NT2/D1 (cell line): ENCODE data around the gene SDHAF2.

Experiments used
- DNase-seq: peaks from one replicate; pipeline ENCODE4 v3.0.0-alpha.2; 2011; ENCODE audit warnings: low read depth, low spot score
- H3K27me3 ChIP-seq: 2 replicates; pipeline ENCODE4 v1.6.0; 2011; ENCODE audit warnings: mild to moderate bottlenecking; ENCODE audit not compliant: insufficient read length, insufficient read depth
- H3K36me3 ChIP-seq: 2 replicates; pipeline ENCODE4 v1.6.1; 2011; ENCODE audit warnings: mild to moderate bottlenecking, low read length, mixed read lengths; ENCODE audit not compliant: insufficient read depth, insufficient read length
- H3K4me1 ChIP-seq: 2 replicates; pipeline ENCODE4 v1.5.1; 2011; ENCODE audit not compliant: insufficient read depth, insufficient read length
- H3K4me3 ChIP-seq: 2 replicates; pipeline ENCODE4 v1.5.1; 2011; ENCODE audit warnings: low read depth; ENCODE audit not compliant: insufficient read length
- H3K9ac ChIP-seq: 2 replicates; pipeline ENCODE4 v1.6.0; 2011; ENCODE audit warnings: low read depth; ENCODE audit not compliant: insufficient read length
- H3K9me3 ChIP-seq: 2 replicates; pipeline ENCODE4 v1.5.1; 2011; ENCODE audit warnings: mild to moderate bottlenecking, low read length; ENCODE audit not compliant: insufficient read depth
- SUZ12 ChIP-seq: IDR thresholded peaks from 2 replicates; pipeline ENCODE4 v1.6.1; 2011; ENCODE audit not compliant: insufficient read length, insufficient read depth; ENCODE audit errors: extremely low read depth
- YY1 ChIP-seq: IDR thresholded peaks from 2 replicates; pipeline ENCODE4 v1.6.1; 2011; ENCODE audit not compliant: insufficient read length, insufficient read depth
- ZNF274 ChIP-seq: IDR thresholded peaks from 2 replicates; pipeline ENCODE4 v1.6.1; 2011; ENCODE audit warnings: mild to moderate bottlenecking, low read depth, low read length

Gene SDHAF2

DNA sequence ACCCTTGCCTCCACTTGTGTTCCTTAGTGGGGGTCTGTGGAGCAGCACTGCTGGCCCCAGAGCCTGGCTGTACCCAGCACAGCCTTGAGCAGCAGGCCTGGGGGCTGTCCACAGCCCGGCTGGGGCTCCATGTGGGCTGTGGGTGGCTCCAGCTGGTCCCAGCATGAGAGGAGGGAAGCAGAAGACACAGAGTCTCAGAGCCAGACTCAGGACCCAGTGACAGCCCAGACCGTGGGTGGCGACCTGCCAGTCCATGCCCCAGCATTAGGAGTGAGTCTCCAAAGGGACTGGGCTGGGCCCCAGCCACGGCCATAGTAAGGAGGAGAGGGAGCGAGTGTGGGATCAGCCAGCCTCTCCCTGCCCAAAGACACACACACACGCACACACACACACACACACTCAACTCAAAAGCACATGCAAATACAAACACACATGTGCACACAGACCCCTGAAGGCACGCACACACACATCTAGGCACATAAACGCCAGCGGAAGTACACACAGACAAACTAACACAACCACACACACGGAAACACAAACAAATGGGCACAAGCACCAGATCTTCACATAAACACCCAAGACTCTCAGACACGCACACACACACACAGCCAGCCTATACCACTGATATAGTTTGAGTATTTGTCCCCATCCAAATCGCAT, 61.9 kb downstream of the SDHAF2 start:
- no peak for TF ChIP-seq ZNF274
- no peak for TF ChIP-seq YY1
- no peak for TF ChIP-seq SUZ12
- H3K4me1 ChIP-seq: peaks cover 32% of the 10 kb centered on the region

DNA sequence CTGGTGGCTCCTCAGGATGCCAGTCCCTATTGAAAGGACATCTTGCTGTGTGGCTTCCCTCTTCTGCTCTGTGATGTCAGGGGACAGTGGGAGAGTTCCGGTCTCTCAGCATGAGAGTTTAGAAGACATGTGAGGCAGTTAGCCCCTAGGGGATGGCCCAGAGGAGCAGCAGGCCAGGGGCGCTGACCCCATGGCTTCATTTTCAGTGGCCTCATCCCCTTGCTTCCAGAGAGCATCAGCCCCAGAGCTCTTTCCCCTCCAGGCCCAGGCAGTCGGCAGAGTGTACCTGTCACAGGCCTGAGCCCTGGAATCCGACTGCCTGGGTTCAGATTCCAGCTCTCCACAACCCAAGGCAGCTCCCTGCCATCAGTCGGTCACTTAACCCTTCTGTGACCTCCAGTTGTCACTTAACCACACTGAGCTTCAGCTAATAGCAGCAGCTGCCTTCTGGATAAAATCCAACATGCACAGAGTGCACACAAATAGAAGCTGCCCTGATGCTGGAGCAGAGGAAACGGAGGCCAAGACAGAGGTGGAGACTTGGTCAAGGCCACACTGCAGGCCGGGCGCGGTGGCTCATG, 64.5 kb downstream of the SDHAF2 start:
- Histone ChIP-seq H3K4me1 (peaks cover 27% of the 10 kb centered on the region), H3K36me3 (no peaks in the 10 kb centered on the region), H3K9me3 (no peaks in the 10 kb centered on the region), H3K27me3 (no peaks in the 10 kb centered on the region), H3K4me3 (no peak overlapping the region), H3K9ac (no peak overlapping the region)
- TF ChIP-seq SUZ12 (no peak), YY1 (no peak), ZNF274 (no peak)
- no peak for DNase-seq

More for the DNA sequence above, 61.9 kb downstream of the SDHAF2 start:
- DNase-seq: no peak
- no peaks in the 10 kb centered on the region for H3K36me3 ChIP-seq
- no peak overlapping the region for H3K4me3 ChIP-seq
- H3K9me3 ChIP-seq: no peaks in the 10 kb centered on the region
- no peaks in the 10 kb centered on the region for H3K27me3 ChIP-seq
- H3K9ac ChIP-seq: no peak overlapping the region

- Histone ChIP-seq H3K27me3 (no peaks in the 10 kb centered on the region), H3K4me3 (no peak overlapping the region), H3K4me1 (peaks cover 16% of the 10 kb centered on the region), H3K36me3 (no peaks in the 10 kb centered on the region), H3K9ac (no peak overlapping the region), H3K9me3 (no peaks in the 10 kb centered on the region)
- DNase-seq: no peak
- TF ChIP-seq SUZ12: no peak
Observed at GRCh38 chr11:61495801-61496601, 66.1 kb downstream of the SDHAF2 start.
